ENCODE measurements around the gene FOXI1. TPM values are rescaled to one million over a fixed set of nuclear protein-coding genes. Genes with fewer than 3 reads are reported as not detected.
"Not testable (repeated sequence)": the region's sequence is repeated elsewhere in the genome, so short reads cannot be mapped to it uniquely, and the experiment has no call there.

The FOXI1 gene
- polyA plus RNA-seq, 5 donors = 0.07 TPM; not detected in 4

DNA sequence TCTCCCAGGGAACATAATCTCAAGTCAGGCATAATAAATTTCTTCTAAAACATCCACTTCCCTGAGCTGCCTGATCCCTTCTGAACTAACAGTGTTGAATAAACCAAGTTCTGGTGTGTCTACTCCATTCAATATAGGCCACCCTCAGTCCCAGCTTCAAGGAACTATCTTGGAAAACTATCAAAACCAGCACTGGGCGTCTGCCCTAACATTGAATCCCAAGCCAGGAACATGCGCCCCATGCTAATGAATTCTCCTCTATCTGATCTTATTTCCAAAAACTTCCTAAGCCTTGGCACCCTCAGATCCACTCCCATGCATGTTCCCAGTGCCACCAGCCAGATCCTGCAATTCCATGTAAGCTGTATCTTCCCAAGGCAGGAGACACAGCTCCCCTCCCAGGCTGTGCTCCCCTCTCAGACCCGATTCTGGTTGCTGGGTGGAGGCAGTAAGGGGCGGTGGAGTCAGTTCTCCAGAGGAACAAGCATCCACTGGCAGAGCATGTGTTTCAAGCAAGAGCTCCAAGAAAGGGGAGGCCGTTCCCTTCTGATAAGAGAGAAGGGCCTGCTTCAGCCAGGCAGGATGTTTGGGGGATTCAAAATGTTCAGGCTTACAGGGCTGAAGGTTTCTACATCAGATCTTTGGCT is 13.1 kb upstream of the FOXI1 start:
- no peak for DNase-seq

DNA sequence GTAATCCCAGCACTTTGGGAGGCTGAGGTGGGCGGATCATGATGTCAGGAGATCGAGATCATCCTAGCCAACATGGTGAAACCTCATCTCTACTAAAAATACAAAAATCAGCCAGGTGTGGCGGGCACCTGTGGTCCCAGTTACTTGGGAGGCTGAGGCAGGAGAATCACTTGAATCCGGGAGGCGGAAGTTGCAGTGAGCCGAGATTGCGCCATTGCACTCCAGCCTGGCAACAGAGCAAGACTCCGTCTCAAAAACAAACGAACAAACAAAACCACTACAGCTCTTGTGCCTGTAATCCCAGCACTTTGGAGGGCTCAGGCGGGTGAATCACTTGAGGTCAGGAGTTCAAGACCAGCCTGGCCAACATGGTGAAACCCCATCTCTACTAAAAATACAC is 11.4 kb upstream of the FOXI1 start:
- DNase-seq = not testable (repeated sequence)

DNA sequence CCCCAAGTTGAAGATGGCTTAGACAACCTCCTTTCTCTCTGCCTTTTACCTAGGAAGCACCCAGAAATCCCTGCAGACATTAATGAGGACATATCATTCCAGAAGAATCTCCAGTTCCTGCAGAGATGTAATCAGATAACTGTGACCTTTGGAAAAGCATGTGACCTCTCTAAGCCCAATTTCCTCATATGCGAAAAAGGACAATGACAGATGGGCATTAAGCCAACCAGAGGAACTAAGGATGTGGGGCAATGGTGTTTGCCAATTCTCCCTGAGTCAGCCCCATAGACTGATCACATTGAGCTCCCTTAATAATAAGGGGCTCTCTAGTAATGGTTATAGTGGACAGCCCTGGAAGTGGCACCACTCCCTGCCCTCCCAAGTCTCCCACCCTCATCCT is 10.1 kb upstream of the FOXI1 start:
- no peak for DNase-seq

DNA sequence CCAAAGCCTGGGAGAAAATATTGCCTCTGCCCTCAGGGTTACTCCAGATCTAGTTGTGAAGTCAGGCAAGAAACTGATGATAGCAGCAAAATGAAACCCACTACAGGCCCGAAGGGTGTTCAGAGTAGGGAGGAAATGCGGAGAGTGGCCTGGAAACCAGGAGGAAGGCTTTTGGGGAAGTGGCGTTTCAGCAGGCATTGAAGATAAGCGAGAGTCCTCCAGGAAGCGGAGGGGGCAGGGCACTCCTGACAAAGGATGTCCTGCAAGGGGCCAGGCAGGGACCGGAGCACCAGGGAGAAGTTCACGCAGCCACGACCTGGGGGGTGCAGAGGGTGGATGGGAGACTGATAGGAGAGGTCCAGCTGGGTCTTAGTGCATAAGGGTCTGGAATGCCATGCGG is 7.8 kb upstream of the FOXI1 start:
- DNase-seq = peak in 1 of 2 donors; percentile 10

DNA sequence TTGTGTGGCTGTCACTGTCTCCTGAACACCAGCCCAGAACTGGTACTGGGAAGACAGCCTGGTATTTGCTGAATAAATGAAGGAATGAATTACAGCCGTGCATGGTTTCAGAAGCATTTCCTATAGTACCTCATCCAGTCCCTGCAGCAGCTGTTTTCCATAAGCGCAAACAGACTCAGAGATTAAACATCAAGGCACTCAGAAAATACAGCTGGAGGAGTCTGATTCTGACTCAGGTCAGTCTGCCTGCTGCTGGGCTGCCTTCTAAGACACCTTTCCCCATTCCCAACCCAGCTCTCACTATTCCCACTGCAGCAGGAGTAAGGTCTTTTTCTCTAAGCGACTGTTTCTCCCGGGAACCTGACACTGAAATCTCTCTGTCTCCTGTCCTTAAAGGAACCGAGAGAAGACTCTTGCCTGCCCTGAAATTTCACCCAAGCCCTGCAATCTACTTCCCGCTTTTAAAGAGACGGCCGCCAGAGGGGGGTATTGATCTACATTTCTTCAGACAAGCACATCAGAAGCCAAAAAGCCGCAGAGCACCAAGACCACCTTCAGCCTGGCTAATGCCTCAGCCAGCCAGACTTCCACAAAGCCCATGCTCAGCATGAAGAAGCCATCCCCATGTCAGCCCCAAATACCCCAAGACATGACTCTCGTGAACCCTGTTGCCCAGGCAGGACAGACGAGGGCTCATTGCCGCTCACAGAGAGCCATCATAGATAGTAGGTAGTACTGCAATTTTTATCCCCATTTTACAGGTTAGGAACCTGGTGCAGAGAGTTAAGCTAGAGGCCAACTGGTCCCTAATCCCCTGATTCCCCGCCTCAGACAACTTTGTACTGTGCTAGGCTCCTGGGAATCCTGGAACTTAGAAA is 5.4 kb upstream of the FOXI1 start:
- DNase-seq = peak; percentile 75 to 85

DNA sequence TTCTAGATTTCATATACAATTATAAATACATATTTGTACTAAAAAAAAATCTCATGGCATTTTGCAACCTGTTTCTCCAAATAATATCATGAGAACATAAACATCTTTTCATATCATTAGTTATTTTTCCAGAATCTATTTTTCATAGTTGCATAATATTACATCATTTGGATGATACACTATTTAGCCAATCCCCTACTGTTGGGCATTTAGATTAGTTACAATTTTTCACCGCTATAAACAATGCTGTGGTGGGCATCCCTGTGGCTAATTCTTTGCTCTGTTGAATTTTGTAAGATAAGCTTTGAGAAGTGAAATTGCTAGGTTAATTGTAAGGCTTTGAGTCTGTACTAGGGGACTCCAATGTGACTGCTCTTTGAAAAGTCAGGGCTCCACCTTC is 2.2 kb upstream of the FOXI1 start:
- no peak for DNase-seq

DNA sequence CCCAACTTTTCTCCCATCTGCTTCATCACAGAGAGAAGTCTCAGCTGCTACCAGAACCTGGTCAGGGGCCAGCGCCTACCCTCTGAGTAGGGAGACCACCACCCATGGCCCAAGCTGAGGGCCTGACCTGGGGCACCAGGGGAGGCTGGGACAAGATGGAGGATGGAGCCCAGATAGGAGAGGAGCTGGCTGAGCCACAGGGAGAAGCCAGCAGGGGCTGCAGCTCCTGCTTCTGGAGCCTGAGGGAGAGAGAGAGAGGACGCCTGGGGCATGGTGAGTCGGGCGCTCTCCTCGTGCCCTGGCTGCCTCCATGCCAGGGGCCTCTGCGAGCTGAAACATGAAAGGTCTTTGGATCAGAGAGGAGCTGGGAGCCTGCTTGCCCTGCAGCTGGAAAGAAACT is 1.4 kb upstream of the FOXI1 start:
- no peak for DNase-seq

DNA sequence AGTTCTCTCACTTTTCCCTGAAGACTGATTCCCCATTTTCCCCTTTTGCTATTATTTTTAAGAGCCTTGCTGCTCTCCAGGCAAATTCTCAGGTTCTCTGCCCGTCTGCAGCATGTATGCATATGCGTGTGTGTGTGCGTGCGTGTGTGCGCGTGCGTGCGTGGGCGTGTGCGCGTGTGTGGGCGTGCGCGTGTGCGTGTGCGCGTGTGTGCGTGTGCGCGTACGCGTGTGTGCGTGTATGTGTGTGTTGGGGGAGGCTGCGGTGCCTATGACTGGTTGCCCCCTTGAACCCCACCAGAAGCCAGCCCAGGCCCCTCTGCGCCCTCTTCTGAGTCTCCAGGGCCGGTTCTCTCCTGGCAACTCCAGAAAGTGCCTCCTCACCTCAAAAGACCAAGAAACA is 987 bp upstream of the FOXI1 start:
- DNase-seq = no peak

DNA sequence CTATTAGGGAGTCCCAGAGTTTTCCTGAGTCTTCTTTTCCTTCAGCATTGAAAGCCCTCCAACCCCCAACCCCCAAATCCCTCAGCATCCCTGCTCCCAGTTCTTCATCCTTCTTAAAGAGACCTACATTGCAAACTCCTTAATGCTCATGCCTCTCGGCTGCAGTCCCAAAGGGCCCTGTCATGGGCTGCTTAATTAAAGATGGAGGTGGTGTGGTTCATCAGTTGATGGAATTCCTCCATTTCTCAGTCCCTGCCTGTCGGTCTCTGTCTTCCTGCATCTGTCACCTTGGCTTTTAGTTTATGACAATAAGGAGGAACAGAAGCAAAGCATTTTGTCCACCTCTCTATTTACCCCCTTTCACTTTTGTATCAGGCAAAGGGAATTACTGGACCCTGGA is 2.0 kb downstream of the FOXI1 start:
- no peak for DNase-seq

DNA sequence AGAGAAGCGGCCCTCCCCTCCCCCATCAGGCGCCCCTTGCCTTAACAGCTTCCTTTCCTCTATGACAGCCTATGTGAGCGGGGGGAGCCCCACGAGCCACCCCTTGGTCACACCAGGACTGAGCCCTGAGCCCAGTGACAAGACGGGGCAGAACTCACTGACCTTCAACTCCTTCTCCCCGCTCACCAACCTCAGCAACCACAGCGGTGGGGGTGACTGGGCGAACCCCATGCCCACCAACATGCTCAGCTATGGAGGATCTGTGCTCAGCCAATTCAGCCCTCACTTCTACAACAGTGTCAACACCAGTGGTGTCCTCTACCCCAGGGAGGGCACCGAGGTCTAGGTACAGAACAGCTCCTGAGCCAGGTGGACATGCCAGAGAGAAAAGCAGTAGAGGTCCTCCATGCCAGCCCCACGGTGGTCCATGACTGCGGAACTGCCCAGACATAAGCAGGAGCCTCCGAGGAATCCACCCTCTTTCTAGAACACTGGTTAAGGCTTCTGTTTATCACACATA is 2.6 kb downstream of the FOXI1 start:
- no peak for DNase-seq

DNA sequence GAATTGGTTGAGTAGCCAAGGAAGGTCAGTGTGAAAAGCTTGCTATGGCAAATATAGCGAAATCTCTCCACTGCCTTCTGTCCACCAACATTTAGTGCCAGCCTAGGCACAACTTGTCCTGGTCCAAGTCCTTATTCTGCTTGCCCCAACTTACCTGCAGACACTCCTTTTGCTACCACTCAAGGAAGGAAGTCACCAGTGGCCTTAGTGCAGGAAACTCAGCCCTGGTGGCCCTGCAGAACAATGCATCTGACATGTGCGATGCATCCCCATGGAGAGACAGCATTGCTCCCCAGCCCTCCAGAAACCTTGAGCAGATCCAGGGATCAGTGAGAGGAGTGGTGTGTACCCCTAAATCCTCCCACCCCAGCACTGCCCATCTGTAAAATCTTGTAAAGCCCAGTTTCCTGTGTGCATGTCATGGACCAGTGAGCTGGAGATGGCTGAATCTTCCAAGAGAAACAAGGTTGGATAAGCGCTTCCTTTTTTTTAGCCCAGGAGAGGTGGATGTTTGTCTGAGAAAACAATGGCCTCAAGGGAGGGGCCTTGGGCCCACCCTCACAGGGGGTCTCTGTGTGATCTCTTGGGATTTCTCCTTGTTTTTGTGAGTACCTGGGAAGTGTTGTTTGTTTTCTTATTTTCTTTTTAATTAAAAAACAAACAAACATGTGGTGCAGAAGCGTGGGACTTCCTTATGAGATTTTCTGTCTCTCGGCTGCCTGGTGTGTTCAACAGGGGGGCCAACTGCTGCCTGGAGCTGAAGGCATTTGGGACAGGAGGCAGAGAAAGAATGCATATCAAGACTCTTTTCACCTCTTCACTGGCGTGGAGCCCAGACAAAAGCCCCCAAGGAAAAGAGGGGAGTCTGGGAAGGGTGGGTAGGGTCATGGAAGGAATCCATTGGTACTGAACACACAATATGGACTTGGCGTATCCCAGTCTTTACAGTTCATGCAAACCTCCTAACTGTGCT is 3.6 kb downstream of the FOXI1 start:
- DNase-seq = no peak

DNA sequence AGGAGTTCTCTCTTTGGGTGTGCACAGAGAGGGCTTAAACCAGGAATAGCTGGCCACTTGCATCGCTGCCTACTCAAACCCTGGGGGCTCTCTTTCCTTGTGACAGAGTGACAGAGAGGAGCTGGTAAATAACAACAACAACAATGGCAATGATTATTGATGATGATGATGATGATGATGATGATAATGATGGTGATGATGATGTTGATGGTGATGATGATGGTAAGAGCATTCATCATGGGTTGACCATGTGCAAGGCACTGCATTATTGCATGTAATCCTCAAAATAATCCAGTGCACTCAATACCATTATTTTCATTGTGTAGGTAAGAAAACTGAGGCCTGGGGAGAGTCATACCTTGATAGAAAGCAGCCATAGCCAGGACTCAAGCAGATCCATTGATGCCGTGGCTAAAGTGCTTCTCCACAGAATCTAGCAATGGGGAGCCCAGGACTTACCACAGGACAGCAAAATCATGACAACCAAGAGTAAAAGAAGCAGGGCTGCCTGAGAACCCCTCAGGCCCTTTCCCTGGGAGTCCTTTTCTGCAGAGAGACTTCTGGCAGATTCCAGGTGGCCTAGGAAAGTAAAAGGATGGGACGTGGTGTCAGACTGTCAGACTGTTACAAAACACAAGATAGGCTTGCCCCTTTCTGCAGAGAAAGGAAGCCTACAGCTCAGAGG is 4.8 kb downstream of the FOXI1 start:
- DNase-seq = no peak

DNA sequence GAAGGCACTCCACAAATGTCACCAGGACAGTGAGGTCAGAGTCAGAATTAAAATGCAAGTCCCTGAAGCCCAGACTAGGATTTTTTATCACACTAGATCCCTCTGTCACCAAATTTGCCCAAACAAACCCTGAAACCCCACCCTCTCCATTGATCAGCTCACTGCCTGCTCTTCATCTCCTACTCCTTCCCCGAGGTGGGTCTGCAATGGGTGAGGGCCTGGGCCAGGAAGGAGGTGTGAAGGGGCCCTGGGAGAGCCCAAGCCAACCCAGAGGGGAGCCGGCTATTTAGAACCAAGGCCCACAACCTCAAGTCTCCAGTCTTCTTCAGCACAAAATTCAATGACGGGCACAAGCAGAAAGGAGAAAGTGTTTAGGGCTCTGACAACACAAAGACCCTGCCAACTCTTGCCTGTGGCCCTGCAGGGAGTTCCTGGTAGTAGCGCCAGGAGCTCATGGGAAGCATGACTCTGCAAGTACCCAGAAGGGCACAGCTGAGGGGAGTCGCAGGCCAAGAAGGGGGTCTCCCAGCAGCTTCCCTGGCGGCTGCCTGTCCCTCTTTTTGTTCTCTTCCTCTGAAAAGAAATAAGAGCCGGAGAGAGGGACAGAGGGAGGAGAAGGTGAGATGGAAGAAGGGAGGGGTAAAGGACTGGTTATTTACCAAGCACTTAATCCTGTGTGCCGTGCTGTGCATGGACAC is 5.5 kb downstream of the FOXI1 start:
- no peak for DNase-seq

DNA sequence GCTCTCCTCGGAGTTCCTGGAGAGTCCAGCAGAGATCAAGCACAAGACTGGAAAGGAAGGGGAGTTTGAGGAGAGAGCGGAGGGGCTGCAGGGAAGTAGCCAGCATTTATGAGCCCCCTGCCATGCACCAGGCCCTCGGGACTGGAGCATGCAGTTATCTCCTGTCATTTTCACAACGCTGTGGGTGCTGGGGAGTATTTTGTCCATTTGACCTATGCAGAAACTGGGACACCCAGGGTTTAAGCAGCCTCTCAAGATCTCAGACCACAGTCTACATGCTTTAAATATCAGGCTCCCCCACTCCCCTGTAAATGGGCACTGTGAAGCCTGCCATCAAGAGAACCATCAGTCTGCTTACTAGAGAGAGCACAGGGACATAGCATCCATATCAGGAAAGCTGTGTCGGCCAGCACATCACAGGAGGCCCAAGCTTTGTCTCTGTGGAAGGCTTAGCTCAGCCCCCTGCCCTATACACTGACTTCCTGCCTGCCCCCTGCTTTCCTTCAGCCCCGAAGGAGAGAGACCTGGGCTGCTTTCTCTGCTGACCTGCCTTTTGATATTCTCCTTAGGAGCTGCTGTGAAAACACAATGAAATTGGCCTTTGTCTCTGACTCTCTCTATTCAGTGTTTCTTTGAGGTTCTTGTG is 7.3 kb downstream of the FOXI1 start:
- DNase-seq = no peak

DNA sequence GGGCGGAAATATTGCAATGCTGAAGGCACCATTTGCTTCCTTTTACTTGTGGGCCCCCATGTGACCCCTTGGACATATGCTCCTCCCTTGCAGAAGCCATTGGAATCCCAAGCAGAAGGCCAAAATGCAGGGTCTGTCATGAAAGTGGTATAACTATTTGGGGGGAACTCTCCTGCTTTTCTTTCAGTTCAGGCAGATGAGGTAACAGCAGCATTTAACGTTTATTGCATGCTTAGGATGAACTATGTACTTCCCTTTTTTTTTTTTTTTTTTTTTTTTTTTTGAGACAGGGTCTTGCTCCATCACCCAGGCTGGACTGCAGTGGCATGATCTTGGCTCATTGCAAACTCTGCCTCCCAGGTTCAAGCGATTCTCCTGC is 7.8 kb downstream of the FOXI1 start:
- DNase-seq = no peak

DNA sequence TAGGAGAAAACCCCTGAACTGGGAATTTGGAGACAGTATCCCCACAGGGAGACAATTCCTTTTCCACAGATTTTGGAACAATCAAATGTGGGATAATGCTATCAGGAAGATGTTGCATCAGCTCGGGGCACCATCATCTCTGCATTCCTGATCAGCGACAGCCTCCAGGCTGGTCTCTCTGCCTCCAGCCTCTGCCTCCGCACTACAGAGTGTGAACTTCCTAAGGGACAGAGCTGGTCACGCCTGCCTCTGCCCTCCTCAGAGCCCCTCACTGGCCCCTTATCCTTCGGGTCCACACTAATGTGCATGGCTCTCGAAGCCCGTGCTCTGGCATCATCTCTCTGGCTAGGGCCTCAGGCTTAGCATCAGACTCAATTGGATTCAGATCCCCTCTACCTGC is 8.6 kb downstream of the FOXI1 start:
- DNase-seq = no peak

DNA sequence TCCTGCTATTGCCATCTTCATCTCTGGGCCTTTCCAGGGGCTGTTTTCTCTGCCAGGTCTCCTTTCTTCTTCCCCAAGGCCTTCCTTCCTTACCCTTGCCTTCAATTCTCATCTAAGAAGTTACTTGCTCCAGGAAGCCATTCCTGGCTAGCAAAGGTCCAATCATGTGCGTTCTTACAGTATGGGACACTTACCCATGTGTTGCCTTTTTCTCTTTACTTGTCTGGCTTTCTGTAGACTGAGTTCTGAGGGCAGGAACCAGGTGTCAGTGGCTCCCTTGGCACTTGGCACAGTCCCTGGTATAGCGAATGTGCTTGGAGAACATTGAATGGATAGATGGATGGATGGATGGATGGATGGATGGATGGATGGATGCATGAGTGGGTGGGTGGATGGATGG is 10.2 kb downstream of the FOXI1 start:
- DNase-seq = no peak

DNA sequence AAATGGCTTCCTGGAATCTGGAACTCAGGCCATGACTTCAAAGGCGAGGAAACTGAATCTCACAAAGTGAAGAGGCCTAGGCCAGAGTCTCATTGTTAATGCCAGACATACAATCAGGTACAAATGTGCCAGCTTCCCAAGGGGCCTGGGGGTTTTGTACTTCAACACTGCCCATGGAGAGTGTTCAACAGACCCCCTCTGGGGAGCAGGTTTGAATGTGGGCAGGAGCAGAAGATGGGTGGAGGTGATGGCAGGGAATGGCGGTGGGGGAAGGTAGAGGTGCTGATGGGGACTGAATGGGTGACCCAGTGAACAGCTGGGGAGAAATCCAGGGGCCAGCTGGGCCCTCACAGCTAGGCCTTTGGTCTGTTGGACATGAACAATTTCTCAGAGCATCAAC is 12.0 kb downstream of the FOXI1 start:
- DNase-seq = no peak

DNA sequence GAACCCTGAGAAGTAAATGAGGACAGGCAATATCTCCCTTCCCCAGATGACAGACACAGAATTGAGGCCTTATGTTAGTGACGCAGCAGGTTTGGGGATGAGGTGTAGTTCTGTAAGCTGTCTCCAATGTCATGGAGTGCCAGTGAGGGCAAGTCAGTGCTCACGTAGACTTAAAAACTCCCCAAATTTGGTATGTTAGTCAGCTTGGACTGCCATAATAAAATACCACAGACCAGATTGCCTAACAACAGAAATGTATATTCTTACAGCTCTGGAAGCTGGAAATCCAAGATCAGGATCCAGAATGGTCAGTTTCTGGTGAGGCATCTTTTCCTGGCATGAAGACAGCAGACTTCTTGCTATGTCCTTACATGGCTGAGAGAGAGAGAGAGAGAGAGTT is 14.9 kb downstream of the FOXI1 start:
- no peak for DNase-seq

DNA sequence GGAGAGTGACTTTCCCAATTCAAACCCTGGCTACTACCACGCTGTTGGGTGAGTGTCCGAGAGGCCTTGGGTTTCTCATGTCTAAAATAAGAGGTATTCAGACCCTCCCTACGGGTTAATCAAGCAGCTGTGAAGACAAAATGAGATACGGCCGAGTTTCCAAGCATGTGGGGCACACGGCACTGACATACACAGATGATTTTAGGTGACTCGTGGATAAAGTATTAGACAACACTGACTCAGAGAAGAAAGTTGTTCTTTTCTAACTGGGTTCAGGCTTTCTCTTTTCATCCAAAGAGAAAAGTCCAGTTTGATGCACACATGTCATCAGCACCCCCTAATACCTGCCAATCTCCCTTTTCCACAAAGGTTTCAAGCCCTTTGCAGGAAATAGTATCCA is 15.6 kb downstream of the FOXI1 start:
- DNase-seq = no peak
